B cell (primary cell): ENCODE results near the gene PHLPP1.

Source experiments
- EZH2 ChIP-seq: IDR thresholded peaks from 2 replicates; pipeline ENCODE4 v1.6.1; 2012; ENCODE audit warnings: borderline replicate concordance, low read depth, mild to moderate bottlenecking, moderate library complexity, low read length; ENCODE audit not compliant: insufficient read depth, poor library complexity, severe bottlenecking
- TF ChIP-seq, protein P1 (sequence below): fragments of 200-600 bp; IDR thresholded peaks from one replicate; pipeline ENCODE4 v1.8.0; 2022; ENCODE audit warnings: antibody characterized with exemption, mild to moderate bottlenecking

GRCh38 chr18:62991959-62992358, 276.6 kb downstream of the PHLPP1 start:
- TF ChIP-seq, protein P1, sequence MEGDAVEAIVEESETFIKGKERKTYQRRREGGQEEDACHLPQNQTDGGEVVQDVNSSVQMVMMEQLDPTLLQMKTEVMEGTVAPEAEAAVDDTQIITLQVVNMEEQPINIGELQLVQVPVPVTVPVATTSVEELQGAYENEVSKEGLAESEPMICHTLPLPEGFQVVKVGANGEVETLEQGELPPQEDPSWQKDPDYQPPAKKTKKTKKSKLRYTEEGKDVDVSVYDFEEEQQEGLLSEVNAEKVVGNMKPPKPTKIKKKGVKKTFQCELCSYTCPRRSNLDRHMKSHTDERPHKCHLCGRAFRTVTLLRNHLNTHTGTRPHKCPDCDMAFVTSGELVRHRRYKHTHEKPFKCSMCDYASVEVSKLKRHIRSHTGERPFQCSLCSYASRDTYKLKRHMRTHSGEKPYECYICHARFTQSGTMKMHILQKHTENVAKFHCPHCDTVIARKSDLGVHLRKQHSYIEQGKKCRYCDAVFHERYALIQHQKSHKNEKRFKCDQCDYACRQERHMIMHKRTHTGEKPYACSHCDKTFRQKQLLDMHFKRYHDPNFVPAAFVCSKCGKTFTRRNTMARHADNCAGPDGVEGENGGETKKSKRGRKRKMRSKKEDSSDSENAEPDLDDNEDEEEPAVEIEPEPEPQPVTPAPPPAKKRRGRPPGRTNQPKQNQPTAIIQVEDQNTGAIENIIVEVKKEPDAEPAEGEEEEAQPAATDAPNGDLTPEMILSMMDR = no peak
- TF ChIP-seq EZH2 = no peak
